GM23248 (cell line): ENCODE data around the gene CDK5.

ENCODE experiments used
- EZH2 ChIP-seq: fragments of 200-600 bp; sonication (generic); IDR thresholded peaks from 2 replicates; pipeline ENCODE4 v1.6.1; 2018; ENCODE audit warnings: antibody characterized with exemption, mild to moderate bottlenecking; ENCODE audit not compliant: insufficient read depth, poor library complexity, severe bottlenecking
- EZH2phosphoT487 ChIP-seq: fragments of 200-600 bp; sonication (generic); IDR thresholded peaks from 2 replicates; pipeline ENCODE4 v1.6.1; 2018; ENCODE audit warnings: antibody characterized with exemption, moderate library complexity, mild to moderate bottlenecking, low read depth; ENCODE audit not compliant: insufficient read depth

DNA sequence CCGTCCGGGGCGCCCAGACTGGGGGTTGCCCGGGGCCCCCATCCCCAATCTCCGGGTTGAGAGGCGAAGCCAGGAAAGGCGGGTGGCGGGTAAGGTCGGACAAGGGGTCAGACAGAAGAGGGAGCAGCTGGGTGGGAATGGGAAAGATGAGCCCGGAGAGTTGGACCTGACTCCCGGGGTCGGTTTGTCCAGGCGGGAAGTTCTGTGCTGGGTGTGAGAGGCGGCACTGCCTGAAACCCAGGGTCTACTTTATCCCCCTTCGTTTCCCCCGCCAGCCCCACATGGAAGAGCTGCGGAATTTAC, 2.4 kb upstream of the CDK5 start:
- TF ChIP-seq EZH2: no peak
- TF ChIP-seq EZH2phosphoT487: no peak
